GM12891 (cell line): Measurements from ENCODE around the gene SYNDIG1.

Experiments
- DNase-seq: peaks from one replicate; pipeline ENCODE4 v3.0.0; 2011; ENCODE audit warnings: low spot score; ENCODE audit not compliant: insufficient read length
- FAIRE-seq: peaks from 2 replicates; lab custom pipeline; 2011; peaks lifted over from hg19 to GRCh38; lab: Jason Lieb, UNC
- PAX5 ChIP-seq: IDR thresholded peaks from 2 replicates; pipeline ENCODE4 v1.6.1; 2011; ENCODE audit warnings: low read length, moderate library complexity, mild to moderate bottlenecking; ENCODE audit not compliant: insufficient read depth, severe bottlenecking
- POLR2A ChIP-seq: IDR thresholded peaks from 2 replicates; pipeline ENCODE4 v1.6.1; 2011; ENCODE audit warnings: low read depth, low read length, control low read depth
- POLR2AphosphoS5 ChIP-seq: IDR thresholded peaks from 2 replicates; pipeline ENCODE4 v1.6.1; 2011; ENCODE audit warnings: low read depth, low read length, control low read depth
- POU2F2 ChIP-seq: IDR thresholded peaks from 2 replicates; pipeline ENCODE4 v1.6.1; 2011; ENCODE audit warnings: low read depth, mild to moderate bottlenecking, control low read depth, low read length, moderate library complexity
- SPI1 ChIP-seq: IDR thresholded peaks from 2 replicates; pipeline ENCODE4 v1.6.1; 2011; ENCODE audit warnings: low read depth, low read length, control low read depth
- TAF1 ChIP-seq: IDR thresholded peaks from 2 replicates; pipeline ENCODE4 v1.6.1; 2011; ENCODE audit warnings: low read depth, low read length, control low read depth

The SYNDIG1 gene

GRCh38 chr20:24479595-24479994 is 10.2 kb downstream of the SYNDIG1 start:
- no peak for TF ChIP-seq TAF1
- TF ChIP-seq SPI1: no peak
- no peak for TF ChIP-seq PAX5
- no peak for TF ChIP-seq POLR2A
- TF ChIP-seq POLR2AphosphoS5: no peak
- TF ChIP-seq POU2F2: no peak
- no peak for DNase-seq
- no peak for FAIRE-seq

GRCh38 chr20:24480509-24480908 is 11.1 kb downstream of the SYNDIG1 start:
- FAIRE-seq: no peak

GRCh38 chr20:24481173-24481572 is 11.7 kb downstream of the SYNDIG1 start:
- FAIRE-seq (no peak), DNase-seq (no peak)
- no peak for TF ChIP-seq PAX5
- no peak for TF ChIP-seq POU2F2
- TF ChIP-seq POLR2AphosphoS5: no peak
- TF ChIP-seq SPI1: no peak
- TF ChIP-seq TAF1: no peak

More at GRCh38 chr20:24480509-24480908, 11.1 kb downstream of the SYNDIG1 start:
- TF ChIP-seq POLR2A (no peak), SPI1 (no peak), TAF1 (no peak), POLR2AphosphoS5 (no peak), POU2F2 (no peak), PAX5 (no peak)
- no peak for DNase-seq

- no peak for DNase-seq
- FAIRE-seq: no peak
Measured at GRCh38 chr20:24483435-24484080, 14.1 kb downstream of the SYNDIG1 start.

GRCh38 chr20:24484081-24484450 is 14.6 kb downstream of the SYNDIG1 start:
- no peak for FAIRE-seq
- TF ChIP-seq POLR2A (no peak), POU2F2 (no peak), POLR2AphosphoS5 (no peak), PAX5 (no peak), SPI1 (no peak)
- no peak for DNase-seq

More at GRCh38 chr20:24483435-24484080, 14.1 kb downstream of the SYNDIG1 start:
- TF ChIP-seq POLR2AphosphoS5 (no peak), POU2F2 (no peak), TAF1 (no peak), PAX5 (no peak), POLR2A (no peak), SPI1 (no peak)

- TF ChIP-seq POU2F2: no peak
- TF ChIP-seq PAX5: no peak
- no peak for TF ChIP-seq POLR2A
- TF ChIP-seq TAF1: no peak
- no peak for TF ChIP-seq SPI1
- no peak for TF ChIP-seq POLR2AphosphoS5
- FAIRE-seq (no peak), DNase-seq (no peak)
Measured at GRCh38 chr20:24485981-24486380, 16.6 kb downstream of the SYNDIG1 start.

- FAIRE-seq (no peak), DNase-seq (no peak)
- TF ChIP-seq PAX5 (no peak), POLR2AphosphoS5 (no peak), POLR2A (no peak), SPI1 (no peak), POU2F2 (no peak), TAF1 (no peak)
Measured at GRCh38 chr20:24487240-24487639, 17.8 kb downstream of the SYNDIG1 start.

GRCh38 chr20:24487648-24488047 is 18.2 kb downstream of the SYNDIG1 start:
- TF ChIP-seq POLR2AphosphoS5 (no peak), PAX5 (no peak), POLR2A (no peak), POU2F2 (no peak)
- DNase-seq: no peak
- FAIRE-seq: no peak

GRCh38 chr20:24488064-24488799 is 18.8 kb downstream of the SYNDIG1 start:
- no peak for DNase-seq
- no peak for FAIRE-seq
- TF ChIP-seq SPI1 (no peak), TAF1 (no peak), POLR2A (no peak), POLR2AphosphoS5 (no peak), PAX5 (no peak), POU2F2 (no peak)

GRCh38 chr20:24488800-24489175 is 19.4 kb downstream of the SYNDIG1 start:
- no peak for TF ChIP-seq PAX5
- no peak for TF ChIP-seq POLR2AphosphoS5
- no peak for TF ChIP-seq POU2F2
- TF ChIP-seq POLR2A: no peak
- no peak for TF ChIP-seq TAF1
- no peak for TF ChIP-seq SPI1
- no peak for FAIRE-seq
- DNase-seq: no peak

- TF ChIP-seq SPI1 (no peak), POLR2AphosphoS5 (no peak), POLR2A (no peak), POU2F2 (no peak), TAF1 (no peak)
- no peak for FAIRE-seq
- no peak for DNase-seq
Measured at GRCh38 chr20:24489193-24489592, 19.8 kb downstream of the SYNDIG1 start.
